GF-D8 (cell line): ENCODE measurements around the gene DNAH14.
"Not testable (repeated sequence)": the region's sequence is repeated elsewhere in the genome, so short reads cannot be mapped to it uniquely, and the experiment has no call there.

ENCODE experiments used
- DNase-seq: peaks from one replicate; lab custom pipeline; 2025; lab: John Stamatoyannopoulos, UW

The DNAH14 gene

GRCh38 chr1:225347123-225347683 lies 417.7 kb downstream of the DNAH14 start:
- no peak for DNase-seq

- no peak for DNase-seq
Measured at GRCh38 chr1:225348400-225348799, 418.9 kb downstream of the DNAH14 start.

GRCh38 chr1:225349826-225350225 lies 420.4 kb downstream of the DNAH14 start:
- no peak for DNase-seq

GRCh38 chr1:225350872-225351271 lies 421.4 kb downstream of the DNAH14 start:
- no peak for DNase-seq

GRCh38 chr1:225354906-225355305 lies 425.4 kb downstream of the DNAH14 start:
- DNase-seq: no peak

- DNase-seq: no peak
Measured at GRCh38 chr1:225355863-225356262, 426.4 kb downstream of the DNAH14 start.

- DNase-seq: no peak
Measured at GRCh38 chr1:225360119-225360518, 430.6 kb downstream of the DNAH14 start.

- DNase-seq: no peak
Measured at GRCh38 chr1:225361176-225361575, 431.7 kb downstream of the DNAH14 start.

GRCh38 chr1:225362805-225363204 lies 433.3 kb downstream of the DNAH14 start:
- no peak for DNase-seq

GRCh38 chr1:225364439-225364838 lies 435.0 kb downstream of the DNAH14 start:
- DNase-seq: no peak

- DNase-seq: no peak
Measured at GRCh38 chr1:225366018-225366417, 436.5 kb downstream of the DNAH14 start.

- no peak for DNase-seq
Measured at GRCh38 chr1:225366552-225366951, 437.1 kb downstream of the DNAH14 start.

GRCh38 chr1:225368036-225368552 lies 438.6 kb downstream of the DNAH14 start:
- DNase-seq: no peak

GRCh38 chr1:225371366-225372010 lies 442.0 kb downstream of the DNAH14 start:
- no peak for DNase-seq

GRCh38 chr1:225373155-225373554 lies 443.7 kb downstream of the DNAH14 start:
- no peak for DNase-seq

- DNase-seq: no peak
Measured at GRCh38 chr1:225374996-225375395, 445.5 kb downstream of the DNAH14 start.

- DNase-seq: no peak
Measured at GRCh38 chr1:225378880-225379279, 449.4 kb downstream of the DNAH14 start.

- no peak for DNase-seq
Measured at GRCh38 chr1:225380691-225381090, 451.2 kb downstream of the DNAH14 start.

- not testable (repeated sequence) for DNase-seq
Measured at GRCh38 chr1:225386860-225387259, 457.4 kb downstream of the DNAH14 start.

GRCh38 chr1:225388372-225388771 lies 458.9 kb downstream of the DNAH14 start:
- DNase-seq: no peak

GRCh38 chr1:225389843-225390242 lies 460.4 kb downstream of the DNAH14 start:
- DNase-seq: no peak

- DNase-seq: no peak
Measured at GRCh38 chr1:225396357-225396756, 466.9 kb downstream of the DNAH14 start.

GRCh38 chr1:225400968-225401367 lies 471.5 kb downstream of the DNAH14 start:
- no peak for DNase-seq
